Mammary epithelial cell (primary cell): ENCODE data around the gene FBXO44.

Experiments
- CTCF ChIP-seq, 2 donors: IDR thresholded peaks in 1 of 2; conservative IDR thresholded peaks in 1 of 2; 2 replicates each; pipeline ENCODE4 v1.5.1; 2011 to 2012; ENCODE audit warnings: inconsistent platforms in 2 of 2, low read length in 2 of 2, mild to moderate bottlenecking in 2 of 2, control low read depth in 1 of 2, low read depth in 1 of 2; ENCODE audit not compliant: insufficient read depth in 1 of 2; ENCODE audit errors: extremely low read depth in 1 of 2
- EZH2 ChIP-seq: IDR thresholded peaks from 2 replicates; pipeline ENCODE4 v1.6.1; 2012; ENCODE audit warnings: low read length, inconsistent platforms, borderline replicate concordance

GRCh38 chr1:11671205-11671543 lies 16.5 kb downstream of the FBXO44 start:
- TF ChIP-seq CTCF (conservative IDR thresholded peaks at IDR 0.05 in 1 of 2, IDR thresholded peaks at IDR 0.05 in 1 of 2; ENCODE audit: extremely low read depth in 1 of 2, insufficient read depth in 1 of 2, low read depth in 1 of 2, low read length in 2 of 2) (no peak), EZH2 (no peak)
